AG04449 (cell line): ENCODE data around the gene UBE2J2.

Source experiments
- CTCF ChIA-PET: fragments of 350-600 bp; formaldehyde crosslinking; extraction: SDS; loops from one replicate; lab custom pipeline; 2021; ENCODE audit warnings: antibody characterized with exemption; lab: Yijun Ruan, JAX
- POLR2A ChIA-PET: fragments of 400-600, 350-600 bp; formaldehyde crosslinking; extraction: SDS; loops from one replicate; lab custom pipeline; 2020; ENCODE audit warnings: antibody characterized with exemption, inconsistent platforms; lab: Yijun Ruan, JAX
- DNase-seq: peaks from one replicate; pipeline ENCODE4 v3.0.0-alpha.2; 2010; ENCODE audit warnings: low read depth, low spot score
- H3K4me3 ChIP-seq: 2 replicates; pipeline ENCODE4 v1.5.1; 2011; ENCODE audit warnings: low read depth, mild to moderate bottlenecking, control low read depth, low read length
- CTCF ChIP-seq: IDR thresholded peaks from one replicate; pipeline ENCODE4 v1.5.1; 2011; ENCODE audit warnings: mild to moderate bottlenecking, moderate library complexity, low read length, control low read depth, inconsistent platforms; ENCODE audit not compliant: insufficient read depth; ENCODE audit errors: missing control alignments

Gene UBE2J2

DNA sequence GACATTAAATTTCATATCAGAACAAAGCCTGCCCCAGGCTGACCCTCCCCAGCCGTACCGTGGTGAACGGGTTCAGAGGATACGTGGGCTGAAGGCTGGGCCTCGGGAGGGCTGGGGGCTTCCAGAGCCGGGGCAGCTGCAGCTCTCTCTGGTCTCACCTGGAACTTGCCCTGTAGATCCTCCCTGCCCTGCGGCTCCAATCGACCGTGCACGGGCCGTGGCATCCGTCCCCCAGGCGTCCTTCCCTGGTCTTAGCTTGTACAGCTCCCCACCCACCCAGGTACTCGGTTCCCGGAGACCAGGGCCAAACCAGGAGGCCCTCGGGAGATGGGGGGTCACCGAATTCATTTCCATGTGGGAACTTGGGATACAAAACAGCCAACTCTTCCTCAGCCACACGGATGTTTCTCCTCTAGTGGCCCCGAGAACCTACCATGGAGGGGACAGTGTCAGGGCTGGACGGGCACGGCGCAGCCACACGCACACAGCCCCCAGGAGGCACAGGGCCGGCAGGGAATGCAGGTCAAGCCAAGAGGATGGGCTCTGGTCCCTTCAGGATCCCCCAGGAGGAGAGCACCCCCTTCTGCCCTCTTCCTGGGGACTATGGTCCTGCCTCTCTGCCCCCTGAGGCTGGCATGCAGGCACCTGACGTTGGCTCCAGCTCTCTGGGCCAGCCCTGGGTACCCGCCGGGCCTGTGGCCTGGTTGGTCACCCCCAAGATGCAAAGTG lies 38.5 kb downstream of the UBE2J2 start:
- CTCF ChIA-PET: no interaction called here
- POLR2A ChIA-PET: no interaction called here
- H3K4me3 ChIP-seq: no peak overlapping the region
- TF ChIP-seq CTCF: no peak
- DNase-seq: no peak

- no peak overlapping the region for H3K4me3 ChIP-seq
- POLR2A ChIA-PET: no interaction called here
- no peak for TF ChIP-seq CTCF
- DNase-seq: no peak
- CTCF ChIA-PET: no interaction called here
Observed at GRCh38 chr1:1234180-1234808, 39.4 kb downstream of the UBE2J2 start.

DNA sequence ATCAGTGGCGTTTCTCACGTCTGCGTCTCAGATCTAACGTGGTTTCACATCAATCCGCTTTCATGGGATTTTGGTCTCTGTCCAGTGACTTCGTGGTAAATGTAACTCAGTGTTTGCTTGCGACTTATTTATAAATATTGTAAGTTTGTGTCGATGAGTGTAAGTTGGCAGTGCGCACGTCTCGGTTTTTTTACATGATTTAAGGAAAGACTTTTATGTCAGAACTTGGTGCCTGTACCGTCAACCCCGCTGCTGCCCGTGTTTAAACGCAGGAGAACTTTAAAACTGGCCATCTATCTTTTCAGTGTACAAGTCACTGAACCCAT lies 40.1 kb downstream of the UBE2J2 start:
- ChIA-PET POLR2A (no interaction called here), CTCF (no interaction called here)
- TF ChIP-seq CTCF: no peak
- DNase-seq: no peak
- no peak overlapping the region for H3K4me3 ChIP-seq

DNA sequence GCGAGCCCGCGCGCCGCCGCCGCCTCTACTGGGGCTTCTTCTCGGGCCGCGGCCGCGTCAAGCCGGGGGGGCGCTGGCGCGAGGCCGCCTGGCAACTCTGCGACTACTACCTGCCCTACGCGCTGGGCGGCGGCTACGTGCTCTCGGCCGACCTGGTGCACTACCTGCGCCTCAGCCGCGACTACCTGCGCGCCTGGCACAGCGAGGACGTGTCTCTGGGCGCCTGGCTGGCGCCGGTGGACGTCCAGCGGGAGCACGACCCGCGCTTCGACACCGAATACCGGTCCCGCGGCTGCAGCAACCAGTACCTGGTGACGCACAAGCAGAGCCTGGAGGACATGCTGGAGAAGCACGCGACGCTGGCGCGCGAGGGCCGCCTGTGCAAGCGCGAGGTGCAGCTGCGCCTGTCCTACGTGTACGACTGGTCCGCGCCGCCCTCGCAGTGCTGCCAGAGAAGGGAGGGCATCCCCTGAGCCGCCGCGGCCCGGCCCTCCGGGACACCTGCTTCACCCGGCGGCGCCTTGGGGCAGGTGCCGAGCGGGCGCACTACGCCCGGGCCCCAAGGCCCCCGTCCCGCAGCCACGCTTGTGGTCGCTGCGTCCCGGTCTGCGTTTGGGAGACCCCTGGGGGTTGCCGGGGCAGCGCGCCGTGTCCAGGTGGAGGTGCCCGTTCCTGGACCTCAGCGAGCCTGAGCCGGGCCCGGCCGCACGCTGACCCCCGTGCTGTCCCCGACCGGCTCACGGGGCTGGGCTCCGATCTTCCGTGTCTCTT lies 40.7 kb downstream of the UBE2J2 start:
- ChIA-PET POLR2A (no interaction called here), CTCF (no interaction called here)
- DNase-seq: no peak
- H3K4me3 ChIP-seq: peak overlapping the region; percentile 51
- no peak for TF ChIP-seq CTCF

DNA sequence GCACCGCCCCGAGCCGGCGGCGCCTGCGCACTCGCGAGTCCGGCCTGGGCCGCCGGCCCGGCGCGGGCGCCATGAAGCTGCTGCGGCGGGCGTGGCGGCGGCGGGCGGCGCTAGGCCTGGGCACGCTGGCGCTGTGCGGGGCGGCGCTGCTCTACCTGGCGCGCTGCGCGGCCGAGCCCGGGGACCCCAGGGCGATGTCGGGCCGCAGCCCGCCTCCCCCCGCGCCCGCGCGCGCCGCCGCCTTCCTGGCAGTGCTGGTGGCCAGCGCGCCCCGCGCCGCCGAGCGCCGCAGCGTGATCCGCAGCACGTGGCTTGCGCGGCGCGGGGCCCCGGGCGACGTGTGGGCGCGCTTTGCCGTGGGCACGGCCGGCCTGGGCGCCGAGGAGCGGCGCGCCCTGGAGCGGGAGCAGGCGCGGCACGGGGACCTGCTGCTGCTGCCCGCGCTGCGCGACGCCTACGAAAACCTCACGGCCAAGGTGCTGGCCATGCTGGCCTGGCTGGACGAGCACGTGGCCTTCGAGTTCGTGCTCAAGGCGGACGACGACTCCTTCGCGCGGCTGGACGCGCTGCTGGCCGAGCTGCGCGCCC lies 41.4 kb downstream of the UBE2J2 start, which contains the start of gene B3GALT6:
TSS of gene B3GALT6 (plus strand) at position 30 of the 588 bp plus-strand sequence. CDS start at position 72, 42 bp downstream.
- POLR2A ChIA-PET: interaction anchor here (0.6 to 2.0 kb wide), 2 partner anchors 10 to 19 kb away, joined by 3 to 8 read pairs; no protein-coding TSS in a partner anchor
- H3K4me3 ChIP-seq: peak within 1 kb of the TSS; percentile 77
- DNase-seq: no peak
- no peak for TF ChIP-seq CTCF
- CTCF ChIA-PET: no interaction called here
